ENCODE measurements around the gene FGD5. TPM values are rescaled to one million over a fixed set of nuclear protein-coding genes. Genes with fewer than 3 reads are reported as not detected.

Gene FGD5
- polyA plus RNA-seq, 1 of the 3 experiments (the other 2 are of a cell fraction), result not detected

DNA sequence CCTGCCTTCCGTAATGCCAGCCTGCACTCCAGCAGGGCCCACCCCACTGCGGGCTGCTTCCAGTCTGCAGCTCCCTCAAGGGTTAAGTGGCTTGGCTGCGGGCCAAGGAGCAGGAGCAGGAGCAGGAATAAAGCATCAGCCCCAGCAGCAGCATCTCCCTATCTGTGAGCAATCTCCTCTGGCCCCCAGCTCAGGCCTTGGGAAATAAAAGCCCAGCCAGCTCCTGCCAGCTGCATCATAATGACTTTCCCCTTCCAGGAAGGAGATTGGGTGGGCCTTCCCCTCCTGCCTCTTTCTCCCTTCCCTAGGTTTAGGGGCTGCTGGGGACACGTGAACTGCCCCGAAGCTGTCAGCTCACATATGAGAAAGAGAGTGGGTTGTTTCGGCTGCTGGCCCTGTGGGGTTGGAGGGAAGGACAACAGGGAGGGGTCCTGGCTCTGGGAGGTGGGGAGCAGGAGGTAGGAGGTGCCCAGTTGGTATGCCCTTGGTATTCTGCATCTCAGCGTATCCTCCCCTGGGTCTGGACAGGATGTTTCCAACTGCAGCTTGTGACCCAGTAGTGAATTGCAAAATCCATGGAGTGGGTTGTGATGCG is 34.6 kb upstream of the FGD5 start:
- no peaks in the 10 kb centered on the region for H3F3A ChIP-seq (replicated peaks; ENCODE audit: insufficient read depth)
- no peaks in the 10 kb centered on the region for H3K79me2 ChIP-seq (ENCODE audit: insufficient read depth)
- H2AFZ ChIP-seq (ENCODE audit: low read depth), result no peak overlapping the region
- H3K36me3 ChIP-seq (replicated peaks in 1 of 2; ENCODE audit: control insufficient read depth in 1 of 2, insufficient read depth in 2 of 2, low read length in 1 of 2), result no peaks in the 10 kb centered on the region
- peaks cover 0 to 15% of the 10 kb centered on the region in 2 experiments; a peak in 1 of 4 replicates for H3K4me1 ChIP-seq (ENCODE audit: control insufficient read depth in 1 of 2, insufficient read depth in 2 of 2, low read depth in 1 of 2, low read length in 1 of 2)
- no peak overlapping the region for H3K9ac ChIP-seq
- H3K9me2 ChIP-seq, result no peaks in the 10 kb centered on the region
- H3K4me3 ChIP-seq (ENCODE audit: low read depth in 2 of 2, low read length in 1 of 2), result no peak overlapping the region
- peaks cover 6% of the 10 kb centered on the region; the same call in 1 of the 2 replicates for H3K9me3 ChIP-seq
- POLR2A ChIA-PET, result interaction anchor here (1.0 kb wide), 1 partner anchor 129 kb away, joined by 5 read pairs; no protein-coding TSS in a partner anchor
- 23% methylated on average over 8 of the region's 8 CpGs for WGBS (ENCODE audit: low lambda C conversion rate)
- no peak for TF ChIP-seq POLR2AphosphoS5 (IDR thresholded peaks at IDR 0.05; ENCODE audit: low read depth, low read length)
- TF ChIP-seq GATA2 (CRISPR knock-in tag; IDR thresholded peaks at IDR 0.05), result peak; percentile 94
- no peak for TF ChIP-seq EZH2phosphoT487 (IDR thresholded peaks at IDR 0.05; ENCODE audit: borderline replicate concordance, low read depth)
- peak; percentile 76 for TF ChIP-seq RCOR1 (IDR thresholded peaks at IDR 0.05; ENCODE audit: low read length)
- TF ChIP-seq CHD2 (IDR thresholded peaks at IDR 0.05; ENCODE audit: low read length, partially characterized antibody), result peak; percentile 82
- no peak for TF ChIP-seq FOXM1 (IDR thresholded peaks at IDR 0.05; ENCODE audit: low read depth)
- no peak for TF ChIP-seq YY1 (IDR thresholded peaks at IDR 0.05; ENCODE audit: low read depth)
- TF ChIP-seq NFIC (IDR thresholded peaks at IDR 0.05; ENCODE audit: borderline replicate concordance), result peak; percentile 53
- 0 out of 2 replicates have a peak, but pooled peaks have one; percentile 5 for TF ChIP-seq RAD21 (IDR thresholded peaks at IDR 0.05; ENCODE audit: low read length)
- TF ChIP-seq EP300 (IDR thresholded peaks at IDR 0.05; ENCODE audit: borderline replicate concordance in 1 of 2, low read depth in 1 of 2, low read length in 1 of 2), result peak in 1 of 2 experiments; percentile 85; a peak in 2 of 4 replicates
- peak; percentile 72 for TF ChIP-seq MXI1 (IDR thresholded peaks at IDR 0.05; ENCODE audit: low read depth, low read length)
- TF ChIP-seq ZBTB33 (IDR thresholded peaks at IDR 0.05; ENCODE audit: borderline replicate concordance, low read depth), result no peak
- TF ChIP-seq FOSL2 (IDR thresholded peaks at IDR 0.05; ENCODE audit: borderline replicate concordance, low read depth), result no peak
- TF ChIP-seq FOXJ3 (CRISPR knock-in tag; IDR thresholded peaks at IDR 0.05), result peak; percentile 83
- no peak for TF ChIP-seq GABPA (IDR thresholded peaks at IDR 0.05; ENCODE audit: low read depth)
- H3K27me3 ChIP-seq (ENCODE audit: insufficient read depth), result no peaks in the 10 kb centered on the region
- H3K27ac ChIP-seq (ENCODE audit: low read depth in 2 of 2, low read length in 1 of 2), result peak overlapping the region in 1 of 2 experiments; percentile 89; a peak in 2 of 4 replicates
- CTCF ChIA-PET, result interaction anchor here (0.8 to 5.6 kb wide), 11 partner anchors 9 to 275 kb away, joined by 3 to 30 read pairs (median 6); partner anchors contain the start of gene C3orf20
- peak; percentile 85 for DNase-seq
- H3K4me2 ChIP-seq, result no peak overlapping the region
- no peaks in the 10 kb centered on the region for H4K20me1 ChIP-seq (ENCODE audit: insufficient read depth)

Data from SK-N-SH (cell line).